ENCODE measurements around the gene BABAM1. TPM values are rescaled to one million over a fixed set of nuclear protein-coding genes. Genes with fewer than 3 reads are reported as not detected.

BABAM1 gene
- total RNA-seq, 1 donor from 2014 or later: 89.3 TPM

DNA sequence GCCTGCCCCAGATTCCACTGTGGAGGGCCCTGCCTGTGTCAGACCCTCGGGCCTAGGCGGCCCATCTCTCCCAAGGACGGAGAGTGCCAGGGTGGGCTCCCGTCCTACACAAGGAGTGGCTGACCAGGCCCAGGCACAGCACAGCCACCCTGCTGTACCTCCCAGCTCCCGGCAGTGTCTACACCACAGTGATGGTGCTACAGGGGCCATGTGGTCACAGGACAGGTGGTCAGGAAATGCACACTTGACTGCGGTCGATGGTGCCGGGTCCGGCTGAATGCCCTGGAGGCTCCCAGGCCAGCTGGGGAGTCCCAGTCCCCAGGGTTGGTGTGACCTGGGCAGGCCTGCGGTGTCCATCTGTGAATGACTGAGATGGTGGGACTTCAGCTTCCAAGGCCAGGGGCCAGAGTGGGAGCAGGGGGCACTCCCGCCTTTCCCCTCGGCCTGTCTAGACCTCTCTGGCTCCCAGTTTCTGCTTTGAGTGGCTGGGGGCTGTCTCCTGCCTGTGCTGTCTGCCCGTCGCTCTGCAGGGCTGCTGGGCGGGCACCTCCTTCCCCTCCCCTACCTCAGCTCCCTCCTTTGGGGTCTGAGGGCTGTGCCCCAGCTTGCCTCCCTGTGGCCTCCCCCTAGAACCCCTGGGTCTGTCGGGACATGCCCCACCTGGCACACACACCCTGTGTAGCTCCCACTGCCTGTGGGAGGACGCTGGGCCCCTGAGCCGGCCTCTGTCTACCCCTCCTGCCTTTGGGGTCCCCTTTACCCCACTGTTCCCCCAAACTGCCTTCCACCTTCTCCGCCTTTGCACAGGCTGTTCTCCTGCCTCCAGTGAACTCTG is 54.6 kb downstream of the BABAM1 start:
- no peak for DNase-seq (ENCODE audit: low read depth)

- DNase-seq (ENCODE audit: low read depth): no peak
Measured at GRCh38 chr19:17322854-17323253, 55.6 kb downstream of the BABAM1 start.

DNA sequence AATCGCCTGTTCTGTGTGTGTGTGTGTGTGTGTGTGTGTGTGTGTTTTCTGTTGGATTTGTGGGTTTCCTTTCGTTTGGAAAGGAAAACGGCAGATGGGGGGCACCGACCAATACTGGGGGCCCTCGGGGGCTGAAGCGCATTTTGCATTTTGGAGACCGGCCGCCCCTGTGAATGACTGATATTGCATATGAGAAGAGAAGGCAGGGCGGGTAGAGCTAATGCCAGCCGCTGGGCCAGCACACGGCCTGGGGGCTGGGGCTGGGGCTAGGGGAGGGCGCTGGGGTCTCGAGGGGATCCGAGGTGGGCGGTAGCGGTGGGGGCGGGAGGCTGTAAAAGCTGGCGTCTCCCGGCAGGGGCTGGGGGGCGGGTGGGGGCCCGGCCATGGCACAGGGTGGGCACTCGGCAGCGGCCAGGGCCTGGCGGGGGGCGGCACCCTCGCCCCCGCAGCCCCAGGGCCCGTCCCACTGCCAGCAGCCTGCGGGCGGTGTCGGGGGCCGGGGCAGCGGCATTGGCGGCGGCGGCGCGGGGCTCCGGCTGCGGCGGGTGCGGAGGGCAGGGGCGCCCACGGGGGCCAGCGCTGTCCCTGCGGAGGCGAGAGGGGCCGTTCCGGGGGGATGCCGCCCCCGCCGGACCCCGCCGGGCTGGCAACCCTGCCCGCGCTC is 56.2 kb downstream of the BABAM1 start:
- no peak for DNase-seq (ENCODE audit: low read depth)

GRCh38 chr19:17323964-17324332 is 56.7 kb downstream of the BABAM1 start:
- DNase-seq (ENCODE audit: low read depth): no peak

GRCh38 chr19:17324357-17325114 is 57.3 kb downstream of the BABAM1 start:
- no peak for DNase-seq (ENCODE audit: low read depth)

DNA sequence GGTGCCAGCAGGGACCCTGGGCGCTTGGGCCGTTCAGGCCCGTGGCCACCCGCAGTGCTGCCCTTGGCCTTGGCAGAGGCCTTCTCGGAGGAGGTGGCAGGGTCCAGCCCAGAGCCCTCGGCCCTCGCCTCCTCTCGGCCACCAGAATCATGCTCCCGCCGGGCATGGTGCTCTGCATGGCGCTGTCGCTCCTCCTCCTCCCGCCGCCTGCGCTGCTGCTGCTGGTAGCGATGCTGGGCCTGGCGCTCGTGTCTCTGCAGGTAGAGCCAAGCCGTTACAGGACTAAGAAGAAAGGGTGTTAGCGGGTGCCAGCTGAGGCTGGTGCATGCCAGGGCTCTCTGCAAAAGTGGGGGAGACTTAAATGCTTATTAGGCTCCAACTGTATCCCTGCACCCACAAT is 57.9 kb downstream of the BABAM1 start:
- DNase-seq (ENCODE audit: low read depth): no peak

DNA sequence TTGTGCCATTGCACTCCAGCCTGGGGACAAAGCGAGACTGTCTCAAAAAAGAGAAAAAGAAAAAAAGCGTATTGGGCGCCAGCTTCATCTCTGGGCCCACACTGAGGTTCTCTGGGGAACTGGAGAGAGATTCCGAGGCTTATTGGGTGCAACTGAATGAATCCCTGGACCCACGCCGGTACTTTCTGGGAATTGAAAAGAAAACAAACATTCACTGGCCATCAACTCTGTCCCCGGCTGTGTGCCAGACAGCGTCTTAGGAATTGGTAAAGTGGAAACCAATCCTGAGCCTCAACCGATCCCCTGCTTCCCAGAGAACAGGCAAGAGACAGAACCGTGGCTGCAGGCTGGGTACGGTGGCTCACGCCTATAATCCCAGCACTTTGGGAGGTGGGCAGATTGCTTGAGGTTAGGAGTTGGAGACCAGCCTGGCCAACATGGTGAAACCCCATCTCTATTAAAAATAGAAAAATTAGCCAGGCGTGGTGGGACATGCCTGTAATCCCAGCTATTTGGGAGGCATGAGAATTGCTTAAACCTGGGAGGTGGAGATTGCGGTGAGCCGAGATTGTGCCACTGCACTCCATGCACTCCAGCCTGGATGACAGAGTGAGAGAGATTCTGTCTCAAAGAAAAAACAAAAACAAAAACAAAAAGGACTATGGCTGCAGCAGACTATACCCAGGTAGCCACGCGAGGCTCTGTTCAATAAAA is 58.8 kb downstream of the BABAM1 start:
- no peak for DNase-seq (ENCODE audit: low read depth)

DNA sequence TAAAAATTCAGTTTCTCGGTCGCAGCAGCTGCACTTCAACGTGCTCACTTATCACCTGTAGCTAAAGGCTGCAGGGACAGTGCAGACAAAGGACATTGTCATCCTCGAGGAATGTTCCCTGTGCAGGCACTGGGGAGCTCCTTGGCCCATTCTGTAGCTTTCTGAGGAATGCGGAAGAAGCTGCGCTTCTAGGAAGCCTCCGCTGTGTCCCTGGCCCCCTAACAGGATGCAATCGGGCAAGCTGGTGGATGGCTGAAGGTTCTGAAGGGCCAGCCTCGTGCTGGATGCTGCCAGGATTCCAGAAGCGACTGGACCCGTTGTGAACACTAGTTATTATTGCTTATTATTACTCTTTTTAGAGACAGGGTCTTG is 59.3 kb downstream of the BABAM1 start:
- DNase-seq (ENCODE audit: low read depth): no peak

DNA sequence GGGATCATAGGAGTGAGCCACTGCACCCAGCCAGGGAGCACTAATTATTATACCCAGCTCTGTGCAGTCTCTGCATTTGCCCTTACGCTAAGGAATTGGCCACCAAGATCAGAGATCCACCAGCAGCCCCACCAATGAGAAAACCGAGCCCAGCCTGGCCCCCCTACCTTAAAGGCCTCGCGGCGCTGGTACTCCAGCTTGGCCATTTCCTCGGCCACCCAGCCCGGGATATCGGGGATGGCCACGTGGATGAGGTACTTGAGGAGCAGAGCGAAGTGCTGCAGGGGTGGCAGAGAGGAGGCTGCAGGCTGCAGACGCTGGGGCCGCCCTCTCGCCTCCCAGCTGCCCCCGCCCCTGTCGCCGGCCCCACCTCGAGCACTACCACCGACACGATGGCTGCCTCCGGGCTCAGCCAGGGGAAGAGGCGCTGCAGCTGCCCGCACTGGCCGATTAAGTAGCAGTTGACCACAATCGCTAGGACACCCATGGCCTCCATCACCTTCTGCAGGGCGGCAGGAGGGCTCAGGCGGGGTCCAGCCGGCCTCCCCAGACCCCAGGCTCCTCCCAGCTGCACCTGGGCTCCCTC is 59.9 kb downstream of the BABAM1 start:
- DNase-seq (ENCODE audit: low read depth): no peak

GRCh38 chr19:17327654-17328516 is 60.6 kb downstream of the BABAM1 start:
- DNase-seq (ENCODE audit: low read depth): no peak

Other genes starting within 250 kb of the BABAM1 start
- gene CPAMD8, start 240.6 kb upstream of the BABAM1 start, total RNA-seq: not detected in 2 replicates
- gene HAUS8, start 192.0 kb upstream of the BABAM1 start, total RNA-seq: 3.3 and 5.4 TPM in 2 replicates
- gene MYO9B, start 191.7 kb upstream of the BABAM1 start, total RNA-seq: 35.8 and 43.4 TPM in 2 replicates
- 23.1 and 23.5 TPM in 2 replicates for gene USE1, start 52.1 kb upstream of the BABAM1 start, total RNA-seq
- 4.3 and 7.0 TPM in 2 replicates for gene OCEL1, start 41.2 kb upstream of the BABAM1 start, total RNA-seq
- gene NR2F6, start 21.5 kb upstream of the BABAM1 start, total RNA-seq: 103 and 104 TPM in 2 replicates
- gene USHBP1, start 2.7 kb upstream of the BABAM1 start, total RNA-seq: not detected in 2 replicates
- 0.27 and 0.36 TPM in 2 replicates for gene ANKLE1, start 14.5 kb downstream of the BABAM1 start, total RNA-seq
- 24.0 and 24.8 TPM in 2 replicates for gene ABHD8, start 36.0 kb downstream of the BABAM1 start, total RNA-seq
- gene MRPL34, start 38.4 kb downstream of the BABAM1 start, total RNA-seq: 55.7 and 87.2 TPM in 2 replicates
- gene DDA1, start 42.1 kb downstream of the BABAM1 start, total RNA-seq: 26.2 and 34.5 TPM in 2 replicates
- 8.3 and 8.7 TPM in 2 replicates for gene ANO8, start 67.4 kb downstream of the BABAM1 start, total RNA-seq
- gene GTPBP3, start 70.1 kb downstream of the BABAM1 start, total RNA-seq: 19.3 and 20.2 TPM in 2 replicates
- gene PLVAP, start 109.9 kb downstream of the BABAM1 start, total RNA-seq: 0.43 TPM in 1 of 2 replicates, not detected in the other
- not detected in 2 replicates for gene CCDC194, start 126.8 kb downstream of the BABAM1 start, total RNA-seq
- gene BST2, start 138.2 kb downstream of the BABAM1 start, total RNA-seq: 0.57 and 0.62 TPM in 2 replicates
- gene MVB12A, start 152.6 kb downstream of the BABAM1 start, total RNA-seq: 53.3 and 71.6 TPM in 2 replicates
- gene TMEM221, start 181.2 kb downstream of the BABAM1 start, total RNA-seq: 0.31 and 2.6 TPM in 2 replicates
- gene NXNL1, start 193.5 kb downstream of the BABAM1 start, total RNA-seq: not detected in 2 replicates
- 35.8 and 41.3 TPM in 2 replicates for gene SLC27A1, start 203.1 kb downstream of the BABAM1 start, total RNA-seq
- gene PGLS, start 244.2 kb downstream of the BABAM1 start, total RNA-seq: 60.5 and 75.0 TPM in 2 replicates

All from myocyte (in vitro differentiated cells).